Fibroblast of mammary gland (primary cell): ENCODE results near the gene PIK3R2.
A peak's percentile ranks its signal among the peaks of the same experiment; 100 is the strongest.
"Not testable (repeated sequence)": the region's sequence is repeated elsewhere in the genome, so short reads cannot be mapped to it uniquely, and the experiment has no call there.

Experiments
- DNase-seq: peaks from one replicate; pipeline ENCODE4 v3.0.0-alpha.2; 2010; ENCODE audit warnings: low read depth
- H3K4me3 ChIP-seq: 2 replicates; pipeline ENCODE4 v1.5.1; 2011; ENCODE audit warnings: low read depth, mild to moderate bottlenecking, low read length, moderate library complexity; ENCODE audit not compliant: control insufficient read depth
- CTCF ChIP-seq: conservative IDR thresholded peaks from 2 replicates; pipeline ENCODE4 v1.5.1; 2011; ENCODE audit warnings: low read depth, low read length, inconsistent platforms; ENCODE audit not compliant: control insufficient read depth, insufficient read depth

PIK3R2 gene

DNA sequence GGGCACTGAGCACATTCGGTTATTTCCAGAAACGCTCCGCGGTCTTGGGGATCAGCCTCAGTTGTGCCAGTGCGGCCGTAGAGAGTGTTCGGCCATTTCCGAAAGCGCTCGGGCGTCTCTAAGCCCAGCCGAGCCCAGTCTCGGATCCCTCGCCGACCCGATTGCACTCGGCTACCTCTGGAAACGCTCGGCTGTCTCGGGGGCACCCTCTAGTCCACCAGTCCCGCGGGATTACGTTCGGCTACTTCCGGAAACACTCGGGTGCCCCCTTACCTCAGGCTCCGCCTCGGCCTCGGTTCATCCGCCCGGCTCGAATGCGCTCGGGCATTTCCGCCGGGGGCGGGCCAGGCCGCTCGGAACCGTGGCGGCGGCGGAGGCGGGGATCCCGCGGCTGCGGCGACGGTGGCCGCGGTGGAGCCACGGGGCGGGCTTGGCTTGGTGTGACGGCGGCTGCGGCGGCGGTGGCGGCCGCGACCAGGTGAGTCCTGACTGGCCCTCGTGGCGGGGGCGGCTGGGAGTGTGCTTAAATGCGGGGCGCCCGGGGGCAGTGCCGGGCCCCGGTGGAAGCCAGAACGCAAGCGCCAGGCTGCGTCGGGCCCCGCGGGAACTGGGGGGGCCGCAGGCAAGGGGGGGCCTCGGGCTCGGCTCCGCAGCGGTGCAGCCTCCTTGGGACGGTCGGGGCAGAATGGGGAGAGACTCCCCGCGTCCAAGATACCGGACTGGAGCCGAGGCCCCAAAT lies at the start of gene PIK3R2:
Gene PIK3R2, plus strand, starts transcription at position 347 of the 739 bp plus-strand sequence. CDS start 2,717 bp downstream, outside the sequence.
- peak within 1 kb of the TSS; percentile 83 for H3K4me3 ChIP-seq
- TF ChIP-seq CTCF, result no peak
- DNase-seq, result peak; percentile 98

DNA sequence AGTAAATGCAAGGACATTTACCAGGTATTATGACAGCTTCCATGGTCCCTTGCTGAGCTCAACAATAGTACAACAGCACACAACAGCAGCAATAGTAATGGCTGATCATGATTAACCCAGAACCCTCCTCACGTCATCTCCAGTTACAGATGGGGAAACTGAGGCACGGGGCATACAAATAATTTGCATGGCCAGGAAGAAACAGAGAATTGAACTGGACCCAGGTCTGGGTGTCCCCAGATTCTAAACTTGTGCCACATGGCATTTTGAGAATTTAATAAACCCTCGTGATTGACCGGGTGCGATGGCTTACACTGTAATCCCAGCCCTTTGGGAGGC lies 48.2 kb upstream of the PIK3R2 start:
- no peak for DNase-seq
- no peak for TF ChIP-seq CTCF
- H3K4me3 ChIP-seq, result peak overlapping the region; percentile 21

GRCh38 chr19:18105259-18105658 lies 47.7 kb upstream of the PIK3R2 start:
- not testable (repeated sequence) for DNase-seq, H3K4me3 ChIP-seq

GRCh38 chr19:18107235-18107634 lies 45.7 kb upstream of the PIK3R2 start:
- no peak overlapping the region for H3K4me3 ChIP-seq
- TF ChIP-seq CTCF, result no peak
- no peak for DNase-seq

- no peak for TF ChIP-seq CTCF
- no peak for DNase-seq
- H3K4me3 ChIP-seq, result no peak overlapping the region
These were observed 44.1 kb upstream of the PIK3R2 start for GRCh38 chr19:18108897-18109296.

- DNase-seq, result no peak
- H3K4me3 ChIP-seq, result peak overlapping the region; percentile 60
- TF ChIP-seq CTCF, result no peak
These were observed 43.6 kb upstream of the PIK3R2 start for GRCh38 chr19:18109341-18109732.

DNA sequence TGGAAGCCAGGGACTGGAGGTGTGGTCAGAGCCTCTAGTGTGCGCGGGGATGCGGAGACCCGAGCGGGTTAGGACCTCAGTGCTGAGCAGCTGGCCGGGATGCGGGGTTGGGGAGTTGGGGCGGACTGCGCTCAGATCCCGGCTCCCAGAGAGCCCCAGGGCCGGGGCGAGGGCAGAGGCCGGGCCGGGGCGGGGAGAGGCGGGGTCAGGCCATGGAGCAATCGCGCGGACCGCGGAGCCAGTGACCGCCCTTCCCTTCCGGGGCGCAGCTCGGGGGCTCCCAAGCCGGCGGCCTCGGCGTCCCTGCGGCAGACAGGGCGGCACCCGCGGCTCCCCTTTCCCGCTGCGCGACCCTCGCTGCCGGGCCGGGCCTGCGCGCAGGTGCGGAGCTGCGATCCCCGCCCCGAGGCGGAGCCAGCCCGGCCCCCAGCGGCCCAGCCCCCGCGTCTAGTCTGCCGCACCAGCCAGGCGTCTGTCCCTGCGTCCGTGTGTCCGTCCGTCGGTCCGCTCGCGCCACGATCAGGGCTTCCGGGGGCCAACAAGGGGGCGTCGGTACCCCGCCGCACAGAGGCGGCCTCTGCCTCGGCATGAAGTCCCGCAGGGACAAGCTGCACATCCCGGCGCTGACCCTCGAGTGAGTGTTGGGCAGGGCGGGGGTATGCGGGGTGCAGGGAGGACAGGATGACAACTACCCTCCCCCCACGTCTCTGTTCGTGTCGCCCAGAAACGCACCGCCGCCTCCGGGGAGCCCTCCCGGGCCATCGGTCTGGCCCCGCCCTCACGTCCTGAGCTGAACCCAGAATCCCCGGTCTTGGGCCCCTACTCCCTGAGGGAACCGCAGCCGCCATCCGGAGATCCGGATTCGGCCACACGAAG lies 43.0 kb upstream of the PIK3R2 start:
- DNase-seq, result no peak
- TF ChIP-seq CTCF, result no peak

More for the DNA sequence above, 43.0 kb upstream of the PIK3R2 start:
- peak overlapping the region; percentile 60 for H3K4me3 ChIP-seq
